Karpas-422 (cell line): ENCODE results near the gene GADD45G. TPM values are rescaled to one million over a fixed set of nuclear protein-coding genes. Genes with fewer than 3 reads are reported as not detected.

Experiments
- DNase-seq: peaks from one replicate; pipeline ENCODE4 v3.0.0-alpha.2; 2015
- H2AFZ ChIP-seq: fragments of 200-600 bp; sonication (generic); 2 replicates; pipeline ENCODE4 v1.6.1; 2014; ENCODE audit warnings: antibody characterized with exemption, low read length, mixed read lengths
- H3K27ac ChIP-seq: fragments of 200-600 bp; sonication (generic); 2 replicates; pipeline ENCODE4 v1.5.1; 2014; ENCODE audit warnings: mild to moderate bottlenecking, low read length, moderate library complexity
- H3K27me3 ChIP-seq: fragments of 200-600 bp; sonication (generic); 2 replicates; pipeline ENCODE4 v1.6.1; 2014; ENCODE audit warnings: low read length, mixed read lengths
- H3K36me3 ChIP-seq: fragments of 200-600 bp; sonication (generic); 2 replicates; pipeline ENCODE4 v1.6.1; 2014; ENCODE audit warnings: low read length, mixed read lengths; ENCODE audit not compliant: insufficient read depth
- H3K4me1 ChIP-seq: fragments of 200-600 bp; sonication (generic); 2 replicates; pipeline ENCODE4 v1.6.1; 2014; ENCODE audit warnings: mild to moderate bottlenecking, low read length, mixed read lengths
- H3K4me2 ChIP-seq: fragments of 200-600 bp; sonication (generic); 2 replicates; pipeline ENCODE4 v1.6.1; 2014; ENCODE audit warnings: low read length, low read depth, mild to moderate bottlenecking; ENCODE audit not compliant: poor library complexity, severe bottlenecking
- H3K4me3 ChIP-seq: fragments of 200-600 bp; sonication (generic); 2 replicates; pipeline ENCODE4 v1.5.1; 2014; ENCODE audit warnings: mild to moderate bottlenecking, antibody characterized with exemption, low read length, mixed read lengths
- H3K79me2 ChIP-seq: fragments of 200-600 bp; sonication (generic); 2 replicates; pipeline ENCODE4 v1.6.1; 2014; ENCODE audit warnings: mild to moderate bottlenecking, low read length, mixed read lengths
- H3K9ac ChIP-seq: fragments of 200-600 bp; sonication (generic); 2 replicates; pipeline ENCODE4 v1.6.0; 2014; ENCODE audit warnings: low read length
- H3K9me2 ChIP-seq: fragments of 200-600 bp; sonication (generic), shearing (Covaris generic); replicated peaks from 2 replicates; pipeline ENCODE4 v1.6.0; 2014; ENCODE audit warnings: mild to moderate bottlenecking, low read length, moderate library complexity; ENCODE audit not compliant: insufficient read depth
- H3K9me3 ChIP-seq: fragments of 300-700, 200-600 bp; sonication (generic); 2 replicates; pipeline ENCODE4 v1.6.1; 2014; ENCODE audit warnings: low read length, mixed read lengths
- H4K20me1 ChIP-seq: fragments of 200-600 bp; sonication (generic); 2 replicates; pipeline ENCODE4 v1.6.1; 2014; ENCODE audit warnings: mild to moderate bottlenecking, antibody characterized with exemption, low read length, low read depth; ENCODE audit not compliant: insufficient read depth
- total RNA-seq: library from RNA; depleted of rRNA; stranded (reverse); fragments of >200 nt; shearing (Covaris generic); gene quantifications from 2 replicates; pipeline ENCODE4 v1.2.3, GENCODE V29; 2014; ENCODE audit warnings: low replicate concordance

GADD45G gene
- total RNA-seq, 1 experiment from 2014 or later = not detected

- Histone ChIP-seq H3K4me1 (no peaks in the 10 kb centered on the region), H4K20me1 (no peaks in the 10 kb centered on the region), H3K4me2 (no peak overlapping the region), H3K27ac (no peak overlapping the region), H3K36me3 (no peaks in the 10 kb centered on the region), H3K79me2 (no peaks in the 10 kb centered on the region), H3K27me3 (no peaks in the 10 kb centered on the region), H3K4me3 (no peak overlapping the region), H2AFZ (no peak overlapping the region), H3K9me2 (no peaks in the 10 kb centered on the region), H3K9ac (no peak overlapping the region), H3K9me3 (no peaks in the 10 kb centered on the region)
- no peak for DNase-seq
These were observed 7.8 kb upstream of the GADD45G start for GRCh38 chr9:89596937-89597555.

GRCh38 chr9:89597711-89598362 lies 7.0 kb upstream of the GADD45G start:
- no peaks in the 10 kb centered on the region for H4K20me1 ChIP-seq
- H3K4me1 ChIP-seq = no peaks in the 10 kb centered on the region
- no peak overlapping the region for H3K9ac ChIP-seq
- no peak overlapping the region for H2AFZ ChIP-seq
- no peak overlapping the region for H3K27ac ChIP-seq
- no peaks in the 10 kb centered on the region for H3K36me3 ChIP-seq
- no peaks in the 10 kb centered on the region for H3K9me3 ChIP-seq
- H3K27me3 ChIP-seq = no peaks in the 10 kb centered on the region
- H3K4me2 ChIP-seq = no peak overlapping the region
- H3K79me2 ChIP-seq = no peaks in the 10 kb centered on the region
- H3K9me2 ChIP-seq = no peaks in the 10 kb centered on the region
- H3K4me3 ChIP-seq = no peak overlapping the region
- peak; percentile 86 for DNase-seq

DNA sequence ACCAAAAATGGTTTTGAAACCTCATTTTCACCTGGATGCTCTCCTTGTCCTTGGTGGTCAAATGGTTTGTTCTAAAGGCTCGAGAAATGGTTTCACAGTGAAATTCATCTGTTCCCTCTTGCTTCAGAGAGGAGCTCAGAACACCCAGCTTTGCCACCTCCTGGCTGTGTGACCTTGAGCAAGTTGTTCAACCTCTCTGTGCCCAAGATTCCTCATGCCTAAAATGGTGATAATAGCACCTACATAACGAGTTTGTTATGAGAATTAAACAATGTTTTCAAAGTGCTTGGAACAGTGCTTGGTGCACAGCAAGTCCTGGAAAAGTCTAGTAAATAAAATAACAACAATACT lies 6.5 kb upstream of the GADD45G start:
- no peaks in the 10 kb centered on the region for H3K79me2 ChIP-seq
- peaks cover 3% of the 10 kb centered on the region for H3K4me1 ChIP-seq
- no peaks in the 10 kb centered on the region for H3K36me3 ChIP-seq
- no peak for DNase-seq
- H2AFZ ChIP-seq = no peak overlapping the region
- no peaks in the 10 kb centered on the region for H3K27me3 ChIP-seq
- no peaks in the 10 kb centered on the region for H3K9me3 ChIP-seq
- no peak overlapping the region for H3K4me2 ChIP-seq
- H3K9ac ChIP-seq = no peak overlapping the region
- H3K9me2 ChIP-seq = no peaks in the 10 kb centered on the region
- H3K4me3 ChIP-seq = no peak overlapping the region
- H3K27ac ChIP-seq = no peak overlapping the region
- no peaks in the 10 kb centered on the region for H4K20me1 ChIP-seq

DNA sequence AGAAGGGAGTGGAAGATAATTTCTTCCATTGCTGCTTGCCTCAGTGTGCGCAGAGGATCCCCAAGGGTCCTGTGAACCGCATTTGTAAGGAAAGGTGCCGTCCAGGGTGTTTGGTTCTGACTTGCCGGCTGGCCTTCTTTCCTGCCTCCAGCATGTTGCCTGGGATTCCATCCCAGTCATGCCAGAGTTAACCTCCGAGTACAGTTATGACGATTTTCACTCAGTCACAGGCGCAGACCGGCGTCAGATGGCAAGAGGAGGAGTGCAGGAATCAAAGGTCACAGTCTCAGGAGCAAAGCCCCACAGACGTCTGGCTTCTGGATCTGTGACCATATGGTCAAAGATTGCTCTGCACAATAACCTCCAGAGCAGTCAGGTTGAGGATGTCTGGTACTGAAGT lies 5.9 kb upstream of the GADD45G start:
- no peak overlapping the region for H2AFZ ChIP-seq
- H3K9me2 ChIP-seq = no peaks in the 10 kb centered on the region
- H3K4me2 ChIP-seq = no peak overlapping the region
- no peaks in the 10 kb centered on the region for H4K20me1 ChIP-seq
- no peaks in the 10 kb centered on the region for H3K27me3 ChIP-seq
- H3K4me3 ChIP-seq = no peak overlapping the region
- no peak overlapping the region for H3K9ac ChIP-seq
- H3K79me2 ChIP-seq = no peaks in the 10 kb centered on the region
- H3K9me3 ChIP-seq = no peaks in the 10 kb centered on the region
- peaks cover 8% of the 10 kb centered on the region for H3K4me1 ChIP-seq
- DNase-seq = no peak
- no peak overlapping the region for H3K27ac ChIP-seq
- H3K36me3 ChIP-seq = no peaks in the 10 kb centered on the region

DNA sequence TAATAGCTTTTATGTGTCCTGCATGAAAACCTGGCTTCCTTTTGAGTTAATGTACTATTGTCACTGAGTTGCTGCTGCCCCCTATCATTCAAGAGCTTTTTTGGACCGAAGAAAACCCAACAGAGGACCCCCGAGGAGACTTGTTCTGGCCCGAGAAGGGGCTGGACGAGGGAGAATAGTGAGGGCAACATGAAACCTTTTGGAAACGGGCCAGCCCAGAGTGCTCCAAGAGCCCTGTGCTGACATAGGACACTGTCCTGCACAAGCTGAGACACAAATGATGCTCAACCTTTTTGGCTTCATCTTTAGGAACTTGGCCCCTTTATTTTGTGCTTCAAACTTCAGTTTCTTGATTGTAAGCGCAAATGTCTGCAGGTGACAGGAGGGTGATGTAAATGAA lies 4.0 kb upstream of the GADD45G start:
- H3K27me3 ChIP-seq = no peaks in the 10 kb centered on the region
- H4K20me1 ChIP-seq = no peaks in the 10 kb centered on the region
- H3K36me3 ChIP-seq = no peaks in the 10 kb centered on the region
- no peaks in the 10 kb centered on the region for H3K9me2 ChIP-seq
- H3K4me3 ChIP-seq = no peak overlapping the region
- H3K9ac ChIP-seq = no peak overlapping the region
- H3K4me2 ChIP-seq = no peak overlapping the region
- H3K4me1 ChIP-seq = peaks cover 14% of the 10 kb centered on the region
- H3K27ac ChIP-seq = no peak overlapping the region
- DNase-seq = no peak
- no peaks in the 10 kb centered on the region for H3K79me2 ChIP-seq
- H3K9me3 ChIP-seq = no peaks in the 10 kb centered on the region
- H2AFZ ChIP-seq = no peak overlapping the region

DNA sequence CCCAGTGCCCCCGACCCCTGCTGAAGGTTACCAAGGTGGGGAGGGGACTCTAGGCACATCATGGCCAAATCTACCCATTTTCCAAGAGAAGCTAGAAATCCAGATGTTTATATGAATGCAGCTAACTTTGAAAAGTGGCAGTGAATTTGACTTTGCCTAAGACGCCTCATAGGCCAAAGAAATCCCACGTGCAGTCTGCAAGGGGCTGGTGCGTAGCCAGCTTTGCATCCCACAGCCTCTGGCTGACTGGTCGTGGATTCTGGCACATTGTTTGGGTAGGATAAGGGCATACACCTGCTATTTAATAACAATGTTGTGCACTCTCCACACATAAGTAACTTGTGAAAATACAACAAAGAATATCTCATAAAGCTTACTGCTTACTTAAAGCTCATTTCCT lies 3.5 kb upstream of the GADD45G start:
- H3K9ac ChIP-seq = no peak overlapping the region
- no peaks in the 10 kb centered on the region for H3K27me3 ChIP-seq
- no peaks in the 10 kb centered on the region for H3K79me2 ChIP-seq
- no peak overlapping the region for H2AFZ ChIP-seq
- H3K9me2 ChIP-seq = no peaks in the 10 kb centered on the region
- H3K9me3 ChIP-seq = no peaks in the 10 kb centered on the region
- H3K4me2 ChIP-seq = no peak overlapping the region
- no peaks in the 10 kb centered on the region for H4K20me1 ChIP-seq
- no peak for DNase-seq
- peaks cover 14% of the 10 kb centered on the region for H3K4me1 ChIP-seq
- no peak overlapping the region for H3K4me3 ChIP-seq
- no peak overlapping the region for H3K27ac ChIP-seq
- no peaks in the 10 kb centered on the region for H3K36me3 ChIP-seq

DNA sequence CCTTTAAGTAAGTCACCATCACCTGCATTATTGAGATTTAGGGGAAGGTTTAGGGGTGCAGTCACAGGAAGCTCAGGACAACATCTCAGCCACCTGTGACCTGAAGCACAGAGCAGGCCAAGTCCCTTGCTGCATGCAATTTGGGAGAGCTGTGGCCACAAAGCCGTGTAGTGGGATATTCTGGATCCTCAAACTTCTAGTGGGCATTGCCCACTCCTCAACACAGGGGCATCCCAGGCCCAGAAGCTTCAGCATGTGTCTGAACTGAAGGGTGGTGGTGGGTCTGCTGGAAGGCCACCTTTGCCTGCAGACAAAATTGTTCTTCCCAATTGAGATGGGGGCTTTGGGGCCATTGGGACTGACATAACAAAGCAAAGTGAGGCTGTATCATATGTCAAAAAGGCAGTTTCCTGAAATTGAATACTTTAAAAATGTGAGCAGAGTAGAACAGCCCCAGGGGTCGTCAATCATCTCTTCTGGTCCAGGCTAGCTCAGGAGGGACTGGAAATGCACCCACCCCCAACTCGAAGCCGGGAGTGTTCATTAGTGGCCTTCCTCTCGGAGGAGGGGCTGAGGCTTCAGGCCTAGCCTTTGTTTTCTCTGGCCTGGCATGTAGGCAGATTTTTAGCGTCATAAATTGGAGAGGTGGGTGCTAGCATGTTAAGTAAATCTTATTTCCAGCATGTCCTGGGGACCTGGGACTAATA lies 2.8 kb upstream of the GADD45G start:
- no peak for DNase-seq

DNA sequence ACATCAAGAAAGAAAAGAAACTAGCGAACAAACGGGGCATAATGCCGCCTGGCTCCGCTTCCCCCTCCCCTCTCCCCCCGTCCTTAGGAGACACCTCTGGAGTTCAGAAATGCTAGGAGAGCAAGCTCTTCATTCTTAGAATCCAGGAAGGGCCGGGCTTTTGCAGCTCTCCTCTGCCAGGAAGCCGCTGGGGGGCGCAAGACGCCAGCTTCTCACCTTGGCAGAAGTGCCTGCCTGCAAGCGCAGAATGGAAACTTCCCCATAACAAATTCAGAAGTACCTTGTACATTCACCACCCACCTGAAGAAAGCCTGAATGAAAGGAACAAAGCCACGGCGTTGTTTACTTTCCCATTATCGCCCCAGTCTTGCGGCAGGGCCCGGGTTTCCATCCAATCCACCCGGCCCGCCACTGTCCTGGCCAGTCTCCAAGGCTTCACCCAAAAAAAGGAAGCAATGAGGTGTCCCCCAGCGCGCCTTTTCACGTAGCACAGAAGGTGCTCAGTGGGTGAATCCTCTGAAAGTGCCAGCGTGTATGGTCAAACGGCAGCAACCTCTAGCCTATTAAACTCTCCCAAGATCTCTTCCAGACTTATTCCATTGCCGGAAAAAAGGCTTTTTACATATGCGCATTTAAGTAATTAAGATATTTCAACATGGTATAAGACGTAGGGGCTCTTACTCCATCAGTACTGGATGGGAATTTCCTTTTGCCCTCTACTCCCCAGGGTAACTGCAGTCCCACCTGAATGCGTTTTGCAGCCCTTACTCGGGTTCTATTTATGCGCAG lies 1.6 kb upstream of the GADD45G start:
- no peak overlapping the region for H3K4me3 ChIP-seq
- no peaks in the 10 kb centered on the region for H3K79me2 ChIP-seq
- H3K4me1 ChIP-seq = peaks cover 14% of the 10 kb centered on the region
- H3K27me3 ChIP-seq = no peaks in the 10 kb centered on the region
- H3K36me3 ChIP-seq = no peaks in the 10 kb centered on the region
- no peaks in the 10 kb centered on the region for H4K20me1 ChIP-seq
- H3K9me2 ChIP-seq = no peaks in the 10 kb centered on the region
- no peak overlapping the region for H3K27ac ChIP-seq
- no peak overlapping the region for H3K9ac ChIP-seq
- H3K4me2 ChIP-seq = peak overlapping the region; percentile 49
- no peak overlapping the region for H2AFZ ChIP-seq
- peak; percentile 91 for DNase-seq
- no peaks in the 10 kb centered on the region for H3K9me3 ChIP-seq

More for the DNA sequence above, 2.8 kb upstream of the GADD45G start:
- H3K36me3 ChIP-seq = no peaks in the 10 kb centered on the region
- H3K27me3 ChIP-seq = no peaks in the 10 kb centered on the region
- H3K4me3 ChIP-seq = no peak overlapping the region
- no peak overlapping the region for H3K27ac ChIP-seq
- no peaks in the 10 kb centered on the region for H3K9me3 ChIP-seq
- H4K20me1 ChIP-seq = no peaks in the 10 kb centered on the region
- H2AFZ ChIP-seq = no peak overlapping the region
- peaks cover 14% of the 10 kb centered on the region for H3K4me1 ChIP-seq
- H3K4me2 ChIP-seq = no peak overlapping the region
- no peak overlapping the region for H3K9ac ChIP-seq
- H3K9me2 ChIP-seq = no peaks in the 10 kb centered on the region
- no peaks in the 10 kb centered on the region for H3K79me2 ChIP-seq
